ENCODE measurements around the gene AFG3L2.

Gene AFG3L2

GRCh38 chr18:12366379-12366778 is 10.6 kb downstream of the AFG3L2 start:
- no peak overlapping the region for H3K27ac ChIP-seq (ENCODE audit: low read depth in 2 of 2, low read length in 2 of 2)
- no peaks in the 10 kb centered on the region for H3K27me3 ChIP-seq (ENCODE audit: control insufficient read depth in 2 of 2, insufficient read depth in 2 of 2, low read length in 2 of 2)
- peaks cover 10 to 14% of the 10 kb centered on the region in 2 donors for H3K4me1 ChIP-seq (ENCODE audit: control insufficient read depth in 2 of 2, insufficient read depth in 2 of 2, low read length in 2 of 2)
- H3K4me3 ChIP-seq (ENCODE audit: low read length in 2 of 2): no peak overlapping the region
- H3K9ac ChIP-seq (ENCODE audit: low read depth in 1 of 2, low read length in 2 of 2): no peak overlapping the region
- peaks cover 50 to 64% of the 10 kb centered on the region in 2 donors for H3K36me3 ChIP-seq (ENCODE audit: control insufficient read depth in 2 of 2, insufficient read depth in 2 of 2, low read length in 2 of 2)
- no peaks in the 10 kb centered on the region for H3K9me3 ChIP-seq (ENCODE audit: control insufficient read depth in 2 of 2, low read length in 2 of 2)

- no peak overlapping the region for H3K9ac ChIP-seq (ENCODE audit: low read depth in 1 of 2, low read length in 2 of 2)
- peaks cover 74 to 78% of the 10 kb centered on the region in 2 donors for H3K36me3 ChIP-seq (ENCODE audit: control insufficient read depth in 2 of 2, insufficient read depth in 2 of 2, low read length in 2 of 2)
- H3K9me3 ChIP-seq (ENCODE audit: control insufficient read depth in 2 of 2, low read length in 2 of 2): no peaks in the 10 kb centered on the region
- no peak overlapping the region for H3K27ac ChIP-seq (ENCODE audit: low read depth in 2 of 2, low read length in 2 of 2)
- peaks cover 10 to 11% of the 10 kb centered on the region in 2 donors for H3K4me1 ChIP-seq (ENCODE audit: control insufficient read depth in 2 of 2, insufficient read depth in 2 of 2, low read length in 2 of 2)
- no peaks in the 10 kb centered on the region for H3K27me3 ChIP-seq (ENCODE audit: control insufficient read depth in 2 of 2, insufficient read depth in 2 of 2, low read length in 2 of 2)
- no peak overlapping the region for H3K4me3 ChIP-seq (ENCODE audit: low read length in 2 of 2)
Measured at GRCh38 chr18:12362473-12363174, 14.4 kb downstream of the AFG3L2 start.

GRCh38 chr18:12361770-12362378 is 15.2 kb downstream of the AFG3L2 start:
- Histone ChIP-seq H3K36me3 (ENCODE audit: control insufficient read depth in 2 of 2, insufficient read depth in 2 of 2, low read length in 2 of 2) (peaks cover 70 to 76% of the 10 kb centered on the region in 2 donors), H3K9ac (ENCODE audit: low read depth in 1 of 2, low read length in 2 of 2) (no peak overlapping the region), H3K27me3 (ENCODE audit: control insufficient read depth in 2 of 2, insufficient read depth in 2 of 2, low read length in 2 of 2) (no peaks in the 10 kb centered on the region), H3K4me3 (ENCODE audit: low read length in 2 of 2) (no peak overlapping the region), H3K9me3 (ENCODE audit: control insufficient read depth in 2 of 2, low read length in 2 of 2) (no peaks in the 10 kb centered on the region), H3K27ac (ENCODE audit: low read depth in 2 of 2, low read length in 2 of 2) (no peak overlapping the region), H3K4me1 (ENCODE audit: control insufficient read depth in 2 of 2, insufficient read depth in 2 of 2, low read length in 2 of 2) (peaks cover 6 to 8% of the 10 kb centered on the region in 2 donors)

GRCh38 chr18:12359515-12359927 is 17.5 kb downstream of the AFG3L2 start:
- H3K27ac ChIP-seq (ENCODE audit: low read depth in 2 of 2, low read length in 2 of 2): no peak overlapping the region
- no peaks in the 10 kb centered on the region for H3K4me1 ChIP-seq (ENCODE audit: control insufficient read depth in 2 of 2, insufficient read depth in 2 of 2, low read length in 2 of 2)
- H3K4me3 ChIP-seq (ENCODE audit: low read length in 2 of 2): no peak overlapping the region
- H3K9me3 ChIP-seq (ENCODE audit: control insufficient read depth in 2 of 2, low read length in 2 of 2): no peaks in the 10 kb centered on the region
- no peak overlapping the region for H3K9ac ChIP-seq (ENCODE audit: low read depth in 1 of 2, low read length in 2 of 2)
- peaks cover 70 to 74% of the 10 kb centered on the region in 2 donors for H3K36me3 ChIP-seq (ENCODE audit: control insufficient read depth in 2 of 2, insufficient read depth in 2 of 2, low read length in 2 of 2)
- no peaks in the 10 kb centered on the region for H3K27me3 ChIP-seq (ENCODE audit: control insufficient read depth in 2 of 2, insufficient read depth in 2 of 2, low read length in 2 of 2)

GRCh38 chr18:12352188-12352587 is 24.8 kb downstream of the AFG3L2 start:
- H3K9ac ChIP-seq (ENCODE audit: low read depth in 1 of 2, low read length in 2 of 2): no peak overlapping the region
- no peaks in the 10 kb centered on the region for H3K27me3 ChIP-seq (ENCODE audit: control insufficient read depth in 2 of 2, insufficient read depth in 2 of 2, low read length in 2 of 2)
- H3K27ac ChIP-seq (ENCODE audit: low read depth in 2 of 2, low read length in 2 of 2): no peak overlapping the region
- no peak overlapping the region for H3K4me3 ChIP-seq (ENCODE audit: low read length in 2 of 2)
- no peaks in the 10 kb centered on the region for H3K9me3 ChIP-seq (ENCODE audit: control insufficient read depth in 2 of 2, low read length in 2 of 2)
- H3K4me1 ChIP-seq (ENCODE audit: control insufficient read depth in 2 of 2, insufficient read depth in 2 of 2, low read length in 2 of 2): peaks cover 0 to 2% of the 10 kb centered on the region in 2 donors
- peaks cover 66 to 71% of the 10 kb centered on the region in 2 donors for H3K36me3 ChIP-seq (ENCODE audit: control insufficient read depth in 2 of 2, insufficient read depth in 2 of 2, low read length in 2 of 2)

GRCh38 chr18:12347895-12348294 is 29.1 kb downstream of the AFG3L2 start:
- no peaks in the 10 kb centered on the region for H3K27me3 ChIP-seq (ENCODE audit: control insufficient read depth in 2 of 2, insufficient read depth in 2 of 2, low read length in 2 of 2)
- peaks cover 0 to 2% of the 10 kb centered on the region in 2 donors for H3K4me1 ChIP-seq (ENCODE audit: control insufficient read depth in 2 of 2, insufficient read depth in 2 of 2, low read length in 2 of 2)
- H3K36me3 ChIP-seq (ENCODE audit: control insufficient read depth in 2 of 2, insufficient read depth in 2 of 2, low read length in 2 of 2): peaks cover 67 to 70% of the 10 kb centered on the region in 2 donors
- H3K9me3 ChIP-seq (ENCODE audit: control insufficient read depth in 2 of 2, low read length in 2 of 2): no peaks in the 10 kb centered on the region
- H3K4me3 ChIP-seq (ENCODE audit: low read length in 2 of 2): no peak overlapping the region
- H3K27ac ChIP-seq (ENCODE audit: low read depth in 2 of 2, low read length in 2 of 2): no peak overlapping the region
- H3K9ac ChIP-seq (ENCODE audit: low read depth in 1 of 2, low read length in 2 of 2): no peak overlapping the region

DNA sequence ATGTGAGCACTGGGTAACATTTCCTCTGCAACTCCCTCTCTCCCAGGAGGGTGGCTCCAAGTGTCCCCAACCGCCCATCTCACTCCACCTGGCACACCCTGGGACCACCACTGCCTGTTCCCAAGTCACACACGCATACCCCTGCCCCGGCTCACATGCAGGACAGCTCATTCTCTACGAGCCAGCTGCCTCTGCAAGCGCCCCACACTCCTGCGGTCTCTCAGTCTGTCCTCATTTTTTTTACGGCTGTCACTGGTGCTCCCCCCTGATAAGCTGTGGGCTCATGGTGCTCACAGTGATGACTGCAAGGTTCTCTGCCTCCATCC is 30.8 kb downstream of the AFG3L2 start:
- H3K36me3 ChIP-seq (ENCODE audit: control insufficient read depth in 2 of 2, insufficient read depth in 2 of 2, low read length in 2 of 2): peaks cover 71 to 72% of the 10 kb centered on the region in 2 donors
- H3K4me1 ChIP-seq (ENCODE audit: control insufficient read depth in 2 of 2, insufficient read depth in 2 of 2, low read length in 2 of 2): peaks cover 0 to 2% of the 10 kb centered on the region in 2 donors
- no peak overlapping the region for H3K4me3 ChIP-seq (ENCODE audit: low read length in 2 of 2)
- H3K9ac ChIP-seq (ENCODE audit: low read depth in 1 of 2, low read length in 2 of 2): no peak overlapping the region
- no peak overlapping the region for H3K27ac ChIP-seq (ENCODE audit: low read depth in 2 of 2, low read length in 2 of 2)
- H3K27me3 ChIP-seq (ENCODE audit: control insufficient read depth in 2 of 2, insufficient read depth in 2 of 2, low read length in 2 of 2): no peaks in the 10 kb centered on the region
- no peaks in the 10 kb centered on the region for H3K9me3 ChIP-seq (ENCODE audit: control insufficient read depth in 2 of 2, low read length in 2 of 2)

DNA sequence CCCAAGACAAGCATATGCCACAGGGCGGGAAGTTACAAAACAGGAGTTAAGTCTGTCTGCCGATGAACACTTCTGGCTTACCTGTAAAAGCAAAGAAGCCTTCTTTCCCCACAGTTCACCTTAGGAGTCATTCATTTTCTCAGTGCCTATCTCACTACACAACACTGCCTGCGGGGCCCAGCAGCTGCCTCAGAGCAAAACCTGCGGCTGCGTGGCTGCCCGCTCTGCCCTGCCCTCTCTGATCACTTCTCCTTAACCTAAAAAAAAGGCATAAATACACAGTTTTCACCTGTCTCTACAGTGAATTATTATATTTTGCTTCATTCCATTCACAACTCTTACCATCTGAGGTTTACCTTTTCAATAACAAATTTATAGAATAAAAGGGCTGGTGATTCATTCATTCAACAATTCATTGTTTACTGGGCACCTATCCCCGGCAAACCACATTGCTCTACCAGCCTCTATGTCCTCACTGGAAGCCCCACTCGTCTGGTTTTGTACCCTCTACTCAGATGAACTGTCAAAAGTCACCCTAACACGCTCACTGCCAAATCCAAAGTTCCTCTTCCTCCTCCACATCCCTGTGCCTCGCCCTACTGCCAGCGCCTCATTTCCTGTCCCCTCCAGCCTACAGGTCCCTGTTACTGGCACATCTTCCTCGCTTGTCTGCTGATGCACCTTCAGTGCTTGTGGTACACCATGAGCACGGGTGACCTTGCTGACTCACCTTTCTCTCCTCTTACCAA is 31.4 kb downstream of the AFG3L2 start:
- H3K36me3 ChIP-seq (ENCODE audit: control insufficient read depth in 2 of 2, insufficient read depth in 2 of 2, low read length in 2 of 2): peaks cover 67 to 70% of the 10 kb centered on the region in 2 donors
- no peaks in the 10 kb centered on the region for H3K9me3 ChIP-seq (ENCODE audit: control insufficient read depth in 2 of 2, low read length in 2 of 2)
- H3K4me3 ChIP-seq (ENCODE audit: low read length in 2 of 2): no peak overlapping the region
- peaks cover 0 to 2% of the 10 kb centered on the region in 2 donors for H3K4me1 ChIP-seq (ENCODE audit: control insufficient read depth in 2 of 2, insufficient read depth in 2 of 2, low read length in 2 of 2)
- no peaks in the 10 kb centered on the region for H3K27me3 ChIP-seq (ENCODE audit: control insufficient read depth in 2 of 2, insufficient read depth in 2 of 2, low read length in 2 of 2)
- no peak overlapping the region for H3K27ac ChIP-seq (ENCODE audit: low read depth in 2 of 2, low read length in 2 of 2)
- H3K9ac ChIP-seq (ENCODE audit: low read depth in 1 of 2, low read length in 2 of 2): no peak overlapping the region

DNA sequence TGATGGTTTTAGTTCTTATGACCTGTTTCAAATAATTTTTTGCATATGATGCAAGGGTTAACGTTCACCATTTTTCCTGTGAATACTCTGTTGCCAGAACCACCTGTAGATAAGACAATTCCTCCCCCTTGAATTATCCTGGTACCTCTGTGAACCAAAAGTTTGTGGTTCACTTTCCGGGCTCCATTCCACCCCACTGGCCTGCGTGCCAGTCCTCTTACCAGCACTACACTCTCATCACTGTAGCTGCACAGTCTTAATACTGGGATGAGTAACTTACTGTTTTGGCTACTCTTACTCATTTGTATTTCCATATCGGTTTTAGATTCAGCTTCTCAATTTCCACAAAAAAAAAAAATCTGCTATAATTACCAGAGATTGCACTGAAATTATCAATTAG is 34.4 kb downstream of the AFG3L2 start:
- H3K27me3 ChIP-seq (ENCODE audit: control insufficient read depth in 2 of 2, insufficient read depth in 2 of 2, low read length in 2 of 2): no peaks in the 10 kb centered on the region
- H3K9ac ChIP-seq (ENCODE audit: low read depth in 1 of 2, low read length in 2 of 2): no peak overlapping the region
- H3K9me3 ChIP-seq (ENCODE audit: control insufficient read depth in 2 of 2, low read length in 2 of 2): no peaks in the 10 kb centered on the region
- H3K4me1 ChIP-seq (ENCODE audit: control insufficient read depth in 2 of 2, insufficient read depth in 2 of 2, low read length in 2 of 2): no peaks in the 10 kb centered on the region
- H3K27ac ChIP-seq (ENCODE audit: low read depth in 2 of 2, low read length in 2 of 2): no peak overlapping the region
- H3K36me3 ChIP-seq (ENCODE audit: control insufficient read depth in 2 of 2, insufficient read depth in 2 of 2, low read length in 2 of 2): peaks cover 55 to 64% of the 10 kb centered on the region in 2 donors
- no peak overlapping the region for H3K4me3 ChIP-seq (ENCODE audit: low read length in 2 of 2)
